Measurements from ENCODE around the gene C3orf62.

C3orf62 gene

GRCh38 chr3:49313896-49314688 is 37.1 kb upstream of the C3orf62 start:
- Histone ChIP-seq H3K4me1 (ENCODE audit: control insufficient read depth, low read length) (no peaks in the 10 kb centered on the region), H3K27me3 (ENCODE audit: control insufficient read depth, low read length) (no peaks in the 10 kb centered on the region), H3K36me3 (ENCODE audit: control insufficient read depth, low read length) (peaks cover 42% of the 10 kb centered on the region), H3K27ac (ENCODE audit: low read depth, low read length) (no peak overlapping the region), H4K20me1 (ENCODE audit: control insufficient read depth, insufficient read depth, low read depth, low read length) (no peaks in the 10 kb centered on the region), H3K4me2 (ENCODE audit: low read length) (no peak overlapping the region), H3K9me3 (ENCODE audit: control insufficient read depth, insufficient read depth, low read length) (no peaks in the 10 kb centered on the region), H3K4me3 (ENCODE audit: low read length) (no peak overlapping the region), H3F3A (ENCODE audit: control insufficient read depth, insufficient read depth) (no peaks in the 10 kb centered on the region), H3K79me2 (ENCODE audit: control insufficient read depth, low read length) (no peaks in the 10 kb centered on the region), H3K9me2 (replicated peaks; ENCODE audit: control insufficient read depth, low read length) (no peaks in the 10 kb centered on the region)
- TF ChIP-seq EZH2phosphoT487 (IDR thresholded peaks at IDR 0.05; ENCODE audit: borderline replicate concordance, low read length): no peak
- no peak for TF ChIP-seq CTCF (IDR thresholded peaks at IDR 0.05; ENCODE audit: low read depth, low read length, poor library complexity, severe bottlenecking)

GRCh38 chr3:49311283-49311682 is 34.3 kb upstream of the C3orf62 start:
- H3K4me3 ChIP-seq (ENCODE audit: low read length): no peak overlapping the region
- TF ChIP-seq CTCF (IDR thresholded peaks at IDR 0.05; ENCODE audit: low read depth, low read length, poor library complexity, severe bottlenecking) (no peak), EZH2phosphoT487 (IDR thresholded peaks at IDR 0.05; ENCODE audit: borderline replicate concordance, low read length) (no peak)
- no peaks in the 10 kb centered on the region for H3K79me2 ChIP-seq (ENCODE audit: control insufficient read depth, low read length)
- H3K4me1 ChIP-seq (ENCODE audit: control insufficient read depth, low read length): no peaks in the 10 kb centered on the region
- no peaks in the 10 kb centered on the region for H4K20me1 ChIP-seq (ENCODE audit: control insufficient read depth, insufficient read depth, low read depth, low read length)
- no peaks in the 10 kb centered on the region for H3K9me2 ChIP-seq (replicated peaks; ENCODE audit: control insufficient read depth, low read length)
- H3K27me3 ChIP-seq (ENCODE audit: control insufficient read depth, low read length): no peaks in the 10 kb centered on the region
- no peak overlapping the region for H3K4me2 ChIP-seq (ENCODE audit: low read length)
- no peaks in the 10 kb centered on the region for H3F3A ChIP-seq (ENCODE audit: control insufficient read depth, insufficient read depth)
- peaks cover 43% of the 10 kb centered on the region for H3K36me3 ChIP-seq (ENCODE audit: control insufficient read depth, low read length)
- no peaks in the 10 kb centered on the region for H3K9me3 ChIP-seq (ENCODE audit: control insufficient read depth, insufficient read depth, low read length)
- H3K27ac ChIP-seq (ENCODE audit: low read depth, low read length): no peak overlapping the region

DNA sequence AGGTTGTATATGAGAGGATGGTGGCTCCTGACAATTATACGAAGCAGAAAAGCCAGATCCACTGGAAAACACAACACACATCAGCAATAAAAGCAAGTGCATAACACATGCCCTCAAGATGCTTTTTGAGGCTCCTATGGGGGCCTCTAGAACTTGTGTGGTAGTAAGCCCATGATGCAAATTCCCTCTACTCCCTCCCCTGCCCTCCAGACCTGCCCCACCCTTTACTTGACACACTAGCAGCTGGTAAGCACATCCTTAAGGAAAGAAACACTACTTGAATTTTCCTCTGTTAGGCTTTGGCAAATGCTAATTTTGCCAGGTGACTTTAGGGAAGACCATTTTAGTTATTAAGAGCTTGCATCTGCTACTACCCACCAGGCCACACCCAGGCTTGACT is 33.6 kb upstream of the C3orf62 start:
- Histone ChIP-seq H3K36me3 (ENCODE audit: control insufficient read depth, low read length) (peaks cover 46% of the 10 kb centered on the region), H3K4me2 (ENCODE audit: low read length) (no peak overlapping the region), H3K27ac (ENCODE audit: low read depth, low read length) (no peak overlapping the region), H3K27me3 (ENCODE audit: control insufficient read depth, low read length) (no peaks in the 10 kb centered on the region), H4K20me1 (ENCODE audit: control insufficient read depth, insufficient read depth, low read depth, low read length) (no peaks in the 10 kb centered on the region), H3K79me2 (ENCODE audit: control insufficient read depth, low read length) (no peaks in the 10 kb centered on the region), H3K4me3 (ENCODE audit: low read length) (no peak overlapping the region), H3K9me2 (replicated peaks; ENCODE audit: control insufficient read depth, low read length) (no peaks in the 10 kb centered on the region), H3K9me3 (ENCODE audit: control insufficient read depth, insufficient read depth, low read length) (no peaks in the 10 kb centered on the region), H3K4me1 (ENCODE audit: control insufficient read depth, low read length) (no peaks in the 10 kb centered on the region), H3F3A (ENCODE audit: control insufficient read depth, insufficient read depth) (no peaks in the 10 kb centered on the region)
- TF ChIP-seq EZH2phosphoT487 (IDR thresholded peaks at IDR 0.05; ENCODE audit: borderline replicate concordance, low read length) (no peak), CTCF (IDR thresholded peaks at IDR 0.05; ENCODE audit: low read depth, low read length, poor library complexity, severe bottlenecking) (no peak)

All from DOHH2 (cell line).